NCI-H1436 treated with DMSO at 0.1 percent for 48 hours (cell line): ENCODE measurements around the gene ARHGEF35.
"Not testable (repeated sequence)": the region's sequence is repeated elsewhere in the genome, so short reads cannot be mapped to it uniquely, and the experiment has no call there.

Experiments
- DNase-seq: peaks from one replicate; lab custom pipeline; 2025; lab: John Stamatoyannopoulos, UW

ARHGEF35 gene

DNA sequence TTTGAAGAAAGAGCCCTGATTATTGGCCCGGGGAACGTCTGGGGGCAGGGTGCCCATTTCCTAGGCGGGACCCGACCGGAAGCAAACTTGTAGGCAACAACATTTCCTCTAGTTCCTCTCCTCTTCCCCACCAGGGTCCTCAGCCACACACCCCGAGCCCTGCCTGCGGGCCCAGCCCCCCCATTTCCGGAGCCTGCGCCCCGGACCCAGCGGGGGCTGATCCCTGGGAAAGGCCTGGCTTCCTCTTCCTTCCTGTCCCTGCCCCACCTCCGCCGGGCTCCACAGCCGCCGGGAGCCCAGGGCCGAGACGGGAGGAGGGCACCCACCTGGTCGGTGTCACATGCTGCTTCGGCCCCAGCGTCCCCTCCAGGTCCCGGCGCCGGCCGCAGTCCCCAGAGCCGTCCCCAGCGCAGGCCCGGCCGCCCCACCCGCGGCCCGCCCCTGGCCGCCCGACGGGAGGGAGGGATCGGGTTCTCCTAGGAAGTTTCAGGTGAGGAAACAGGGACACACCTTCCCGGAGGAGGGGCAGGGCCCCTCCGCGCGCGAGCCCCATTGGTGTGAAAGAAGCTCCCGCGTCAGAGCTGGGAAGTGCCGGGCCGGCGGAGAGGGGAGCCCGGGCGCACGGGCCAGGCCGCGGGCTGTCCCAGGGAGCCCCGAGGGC, at the start of gene ARHGEF35:
Gene ARHGEF35, minus strand, starts transcription at position 622 of the 661 bp plus-strand sequence. CDS start 7,450 bp downstream, outside the sequence.
- DNase-seq, result not testable (repeated sequence)

DNA sequence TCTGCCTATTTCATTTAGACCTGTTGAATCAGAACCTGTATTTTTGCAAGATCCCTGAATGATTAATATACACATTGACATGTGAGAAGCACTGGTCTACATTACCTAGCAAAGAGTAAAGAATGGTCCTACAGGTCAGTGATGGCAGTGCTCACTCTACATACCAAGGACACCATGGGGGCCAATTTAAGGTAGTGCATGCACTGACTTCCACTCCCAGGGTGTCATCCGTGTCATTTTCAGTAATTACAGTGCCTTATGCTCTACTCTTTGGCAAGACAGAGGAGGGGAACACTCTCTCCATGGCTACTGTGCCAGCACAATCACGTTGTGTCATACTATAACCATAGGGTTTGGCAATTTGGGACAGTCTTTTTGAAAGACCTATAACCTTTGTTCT, 49.7 kb upstream of the ARHGEF35 start:
- not testable (repeated sequence) for DNase-seq

DNA sequence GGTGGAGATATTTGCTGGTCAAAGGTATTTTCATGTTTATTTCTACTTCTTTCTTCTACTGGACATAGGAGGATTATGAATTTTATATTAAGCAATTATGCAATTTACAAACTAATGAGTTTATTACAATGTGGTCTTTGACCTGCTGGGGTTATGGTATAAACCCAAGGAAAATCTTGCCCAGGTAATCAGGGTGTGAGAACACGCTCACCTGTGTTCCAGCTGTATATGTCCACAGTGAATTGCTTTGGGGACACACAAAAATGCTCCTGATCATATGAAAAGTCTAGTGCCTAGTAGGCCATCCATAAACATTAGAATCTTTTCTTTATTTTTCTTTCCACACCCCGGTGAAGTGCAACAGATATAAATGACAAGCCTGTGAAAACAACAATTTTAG, 43.7 kb upstream of the ARHGEF35 start, which contains the start of gene OR2A42:
Gene OR2A42, minus strand, starts transcription at position 241 of the 400 bp plus-strand sequence. CDS start 6,762 bp downstream, outside the sequence.
- DNase-seq, result not testable (repeated sequence)

DNA sequence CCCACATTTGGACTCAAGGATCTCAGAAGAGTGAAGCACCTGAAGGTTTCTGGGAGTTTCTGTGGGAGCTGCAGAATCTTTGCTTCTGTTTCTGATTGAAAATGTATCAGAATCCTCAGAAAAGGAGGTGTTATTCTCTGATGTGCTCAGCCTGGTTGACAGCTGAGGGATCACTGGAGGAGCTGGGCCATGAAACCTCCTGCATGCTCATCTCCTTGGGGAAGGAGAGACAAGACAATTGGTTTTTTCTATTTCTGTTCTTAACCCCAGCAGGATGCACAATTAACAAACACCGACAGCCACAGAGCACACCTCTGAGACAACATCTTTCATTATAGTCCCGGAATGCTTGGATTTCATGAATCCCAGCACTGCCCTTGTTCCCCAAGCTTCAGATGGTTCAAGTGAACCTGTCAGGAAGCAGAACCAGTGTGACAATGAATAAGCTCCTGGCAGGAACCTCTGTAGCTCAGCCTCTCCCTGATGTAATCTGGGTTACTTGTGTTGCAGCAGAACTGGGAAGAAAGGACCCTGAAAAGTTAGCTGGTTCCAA, 43.0 kb upstream of the ARHGEF35 start:
- not testable (repeated sequence) for DNase-seq

DNA sequence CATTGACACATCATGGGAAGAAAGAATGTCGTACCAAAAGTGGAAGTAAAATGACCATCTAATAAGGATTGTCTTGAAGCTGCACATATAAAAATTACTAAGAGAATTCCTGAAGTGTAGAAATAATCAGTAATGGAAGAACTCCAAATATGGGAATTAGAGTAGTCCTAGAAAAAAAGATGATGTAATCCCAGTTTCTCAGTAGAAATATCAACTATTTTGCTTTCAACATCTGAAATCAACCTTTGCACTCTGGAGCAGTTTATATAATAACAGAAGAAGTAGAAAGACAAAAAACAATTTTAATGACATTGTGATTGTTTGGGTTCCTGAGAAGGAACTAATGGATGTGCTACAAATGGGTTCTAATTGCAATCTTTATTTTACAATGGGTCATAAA, 37.4 kb upstream of the ARHGEF35 start:
- DNase-seq, result not testable (repeated sequence)

DNA sequence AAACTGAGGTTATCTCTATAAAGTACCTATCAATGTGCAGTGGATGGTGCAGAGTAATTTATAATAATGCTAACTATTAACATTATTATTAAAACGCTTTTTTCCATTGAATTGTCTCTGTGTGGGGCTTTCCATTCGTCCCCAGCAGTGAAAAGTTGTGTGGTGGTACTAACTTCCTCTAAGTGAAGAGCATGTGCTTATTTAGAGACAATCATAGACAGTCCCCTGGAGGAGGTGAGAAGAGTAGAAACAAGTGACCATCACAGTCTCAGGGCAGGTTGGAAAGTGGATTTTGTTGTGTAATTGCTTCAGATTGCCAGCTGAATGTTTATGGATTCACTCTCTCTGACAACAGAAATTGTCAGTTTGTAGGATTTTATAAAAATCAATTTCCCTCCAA, 35.4 kb upstream of the ARHGEF35 start:
- not testable (repeated sequence) for DNase-seq

DNA sequence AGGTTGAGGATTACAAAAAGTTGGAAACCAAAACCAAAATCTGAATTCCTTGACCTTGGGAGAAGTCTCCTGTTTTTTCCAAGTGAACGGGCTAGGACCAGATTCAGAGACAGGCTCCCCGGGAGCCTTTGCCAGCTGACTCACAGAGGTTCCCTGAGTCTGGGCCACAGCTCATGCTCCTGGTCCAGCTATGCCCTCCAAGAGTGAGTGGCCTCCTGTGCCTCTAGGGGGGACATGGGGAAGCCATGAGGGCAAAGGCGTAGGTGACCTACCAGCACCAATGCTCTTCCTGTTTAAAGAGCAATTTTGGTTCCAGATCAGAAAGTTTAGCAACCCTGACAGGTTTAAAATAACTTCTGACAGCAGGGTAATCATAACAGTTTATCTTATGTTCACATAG, 33.2 kb upstream of the ARHGEF35 start:
- not testable (repeated sequence) for DNase-seq

DNA sequence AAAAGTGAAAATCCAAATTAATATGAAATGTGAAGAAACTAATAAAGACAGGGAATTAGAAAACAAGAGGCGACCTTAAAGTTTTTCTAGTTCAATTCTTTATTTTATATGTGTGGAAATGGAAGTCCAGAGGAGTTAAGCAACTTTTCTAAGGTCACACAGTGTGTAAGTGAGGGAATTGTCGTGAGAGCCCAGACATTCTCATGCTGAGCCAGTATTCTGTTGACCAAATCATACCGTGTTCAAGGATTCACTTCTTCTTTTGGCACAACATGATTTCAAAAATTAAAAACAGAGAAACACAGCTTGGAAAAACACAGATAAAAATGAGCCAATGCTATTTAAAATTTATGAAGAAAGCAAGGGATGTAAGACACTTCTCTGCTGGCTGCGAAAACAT, 31.2 kb upstream of the ARHGEF35 start:
- not testable (repeated sequence) for DNase-seq

DNA sequence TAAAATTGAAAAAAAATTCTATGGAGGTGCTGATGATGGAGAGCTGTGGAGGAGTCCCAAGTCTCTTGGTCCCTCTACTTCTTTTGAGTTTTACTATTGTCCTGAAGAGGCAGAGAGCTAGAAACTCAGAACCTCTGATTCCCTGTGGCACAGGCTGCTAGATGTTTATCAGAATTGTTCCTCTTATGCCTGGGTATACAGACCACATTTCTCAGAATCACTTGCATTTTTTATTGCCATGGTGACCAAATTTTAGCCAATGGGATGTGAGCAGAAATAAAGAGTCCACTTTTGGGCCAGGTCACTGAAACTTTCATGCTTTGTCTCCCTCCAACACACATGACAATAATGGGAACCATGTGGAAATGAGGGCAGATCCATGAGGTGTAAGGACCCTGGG, 28.0 kb upstream of the ARHGEF35 start:
- DNase-seq, result not testable (repeated sequence)

DNA sequence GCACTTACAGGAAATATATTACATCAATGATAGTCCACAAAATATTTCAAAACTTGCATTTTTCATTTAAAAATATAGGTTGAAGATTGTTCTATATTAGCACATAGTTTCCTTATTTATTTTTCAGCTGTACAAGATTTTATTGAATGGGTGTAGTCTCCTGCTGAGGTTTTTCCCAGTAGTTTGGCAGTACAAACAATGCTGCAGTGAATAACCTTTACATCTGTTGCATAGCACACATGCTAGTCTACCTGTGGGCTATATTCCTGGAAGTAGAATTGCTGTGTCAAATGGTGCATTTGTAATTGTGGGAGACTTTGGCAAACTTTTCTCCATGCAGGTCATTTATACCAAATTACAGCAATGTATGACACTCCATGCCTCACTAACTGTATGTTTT, 24.9 kb upstream of the ARHGEF35 start:
- not testable (repeated sequence) for DNase-seq

DNA sequence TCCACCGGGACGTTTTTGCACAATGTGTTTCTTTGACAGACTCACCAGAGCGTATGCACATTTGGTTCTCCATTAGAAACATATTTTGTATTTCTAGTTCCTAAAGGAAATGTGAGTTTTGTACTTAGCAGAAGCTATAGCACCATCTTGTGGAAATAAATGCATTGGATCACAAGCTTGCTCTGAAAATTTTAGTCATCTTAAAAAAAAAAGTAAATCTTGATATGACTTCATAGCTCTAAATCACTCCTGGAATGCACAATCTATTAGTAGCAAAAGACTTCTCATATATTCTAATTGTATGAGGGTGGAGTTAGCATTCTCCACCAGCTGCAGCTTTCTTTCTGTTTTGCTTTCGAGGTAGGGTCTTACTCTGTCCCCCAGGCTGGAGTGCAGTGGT, 23.5 kb upstream of the ARHGEF35 start:
- DNase-seq, result not testable (repeated sequence)

DNA sequence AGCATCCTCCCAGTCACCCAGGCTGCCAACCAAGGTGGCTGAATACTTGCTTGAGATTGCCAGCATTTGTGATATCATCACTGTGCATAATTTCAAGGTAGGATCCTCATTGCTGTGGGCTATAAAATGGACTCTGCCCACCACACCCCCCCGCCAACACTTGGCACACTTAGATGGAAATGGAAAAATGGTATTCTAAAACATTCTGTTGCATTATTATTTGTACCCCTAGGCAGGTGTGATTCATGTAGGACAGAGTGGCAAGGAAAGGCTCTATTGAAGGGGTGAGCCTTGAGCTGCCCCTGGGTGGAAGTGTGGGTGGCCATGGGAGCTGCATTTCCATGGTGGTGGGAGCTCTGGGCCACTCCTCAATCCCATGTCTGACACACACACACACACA, 22.9 kb upstream of the ARHGEF35 start:
- DNase-seq, result not testable (repeated sequence)

DNA sequence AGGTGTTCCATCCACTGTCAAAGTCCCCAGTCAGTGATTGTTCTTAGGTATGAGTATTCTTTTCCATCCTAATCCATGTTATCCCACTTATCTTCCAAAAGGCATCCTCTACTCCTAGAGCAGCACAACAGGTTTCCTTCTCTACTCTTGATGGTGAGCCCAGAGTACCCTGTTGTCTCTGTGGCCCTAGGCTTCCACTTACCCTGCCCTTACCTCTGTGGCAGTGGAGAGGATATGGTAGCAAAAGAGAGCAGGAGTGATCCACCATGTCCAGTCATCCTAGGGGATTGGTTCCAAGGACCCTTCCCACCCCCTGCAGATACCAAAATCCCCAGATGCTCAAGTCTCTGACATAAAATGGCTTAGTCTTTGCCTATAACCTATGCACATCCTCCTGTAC, 21.6 kb upstream of the ARHGEF35 start:
- DNase-seq, result not testable (repeated sequence)

DNA sequence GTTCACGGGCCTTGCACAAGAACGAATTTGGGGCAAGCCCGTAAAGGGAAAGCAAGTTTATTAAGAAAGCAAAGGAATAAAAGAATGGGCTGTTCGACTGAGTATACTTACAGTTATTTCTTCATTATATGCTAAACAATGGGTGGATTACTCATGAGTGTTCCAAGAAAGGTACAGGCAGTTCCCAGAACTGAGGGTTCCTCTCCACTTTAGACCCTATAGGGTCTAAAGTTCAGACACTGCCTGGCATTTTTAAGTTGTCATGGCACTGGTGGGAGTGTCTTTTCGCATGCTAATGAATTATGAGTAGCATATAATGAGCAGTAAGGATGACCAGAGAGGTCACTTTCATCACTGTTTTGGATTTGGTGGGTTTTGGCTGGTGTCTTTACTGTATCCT, 9.7 kb upstream of the ARHGEF35 start:
- DNase-seq, result not testable (repeated sequence)

DNA sequence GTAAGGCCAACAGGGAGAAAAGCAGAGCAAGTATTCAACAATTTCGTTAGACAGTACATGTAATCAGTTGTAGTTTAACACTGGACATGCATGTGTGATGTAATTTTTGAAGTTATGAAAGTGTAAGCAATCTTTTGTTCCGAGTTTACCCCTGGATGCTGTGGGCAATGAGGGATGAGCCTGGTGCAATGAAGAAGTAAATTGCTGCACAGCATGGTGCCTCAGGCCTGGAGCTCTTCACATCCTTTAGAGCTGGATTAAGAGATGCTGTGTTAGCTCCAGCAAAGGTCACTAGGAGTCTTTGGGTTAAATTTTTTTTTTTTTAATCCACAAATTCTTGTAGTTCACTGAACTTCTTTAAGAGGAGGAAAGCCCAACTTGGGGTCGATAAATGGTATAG, 7.5 kb upstream of the ARHGEF35 start:
- not testable (repeated sequence) for DNase-seq

DNA sequence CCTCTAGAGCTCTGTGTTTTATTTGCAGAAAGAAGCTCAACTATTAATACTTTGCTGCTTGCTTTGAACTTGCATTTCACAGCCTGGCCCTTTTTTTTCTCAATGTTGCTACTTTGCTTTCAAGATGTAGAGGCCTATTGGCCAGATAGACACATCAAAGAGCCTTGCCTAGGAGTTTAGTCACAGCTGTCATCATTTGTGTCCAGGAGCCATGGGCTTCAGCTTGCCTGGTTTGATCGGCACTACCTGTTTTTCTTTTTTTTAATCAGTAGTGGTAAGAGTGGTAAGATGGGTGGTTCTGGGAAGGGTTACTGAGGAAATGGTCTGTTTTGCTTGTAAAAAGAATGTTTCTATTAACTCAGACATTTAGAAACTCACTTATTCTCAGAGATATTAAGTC, 6.3 kb upstream of the ARHGEF35 start:
- not testable (repeated sequence) for DNase-seq

DNA sequence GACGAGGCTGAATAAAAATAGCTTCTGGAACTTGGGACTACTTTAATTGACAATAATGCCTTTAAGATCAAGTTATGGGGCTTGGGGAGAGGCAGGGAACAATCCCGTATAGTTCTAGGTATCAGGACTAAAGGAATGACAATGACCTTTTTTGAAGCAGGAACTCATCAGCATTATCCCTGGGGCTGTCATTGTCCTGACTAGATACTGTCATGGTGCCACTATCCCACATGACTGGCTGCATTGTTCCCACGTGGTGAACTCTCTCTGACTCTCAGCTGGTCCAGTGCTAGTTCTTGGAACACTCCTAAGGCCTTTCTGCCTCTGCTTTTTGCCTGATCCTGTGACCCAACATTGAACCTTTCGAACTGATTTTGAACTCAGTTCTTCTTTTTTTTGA, 3.3 kb upstream of the ARHGEF35 start:
- DNase-seq, result not testable (repeated sequence)

DNA sequence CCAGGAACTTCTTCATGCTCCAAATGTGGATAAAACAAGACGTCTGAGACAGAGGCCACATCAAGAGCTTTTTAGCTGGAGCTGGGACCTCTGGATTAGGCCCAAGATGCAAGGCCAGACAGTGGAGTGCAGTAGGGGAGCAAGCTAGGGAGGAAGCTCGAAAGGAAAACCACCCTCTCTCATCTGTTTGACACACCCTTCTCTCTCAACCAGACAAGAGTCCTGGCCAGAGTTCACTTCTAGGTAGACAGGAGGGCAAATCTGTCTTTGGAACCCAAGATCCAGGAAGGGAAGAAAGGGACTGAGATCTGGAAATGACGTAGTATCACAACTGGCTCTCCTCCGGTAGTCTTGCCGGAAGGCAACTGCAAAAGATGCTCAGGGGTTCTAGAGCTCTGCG, 1.2 kb downstream of the ARHGEF35 start:
- not testable (repeated sequence) for DNase-seq

DNA sequence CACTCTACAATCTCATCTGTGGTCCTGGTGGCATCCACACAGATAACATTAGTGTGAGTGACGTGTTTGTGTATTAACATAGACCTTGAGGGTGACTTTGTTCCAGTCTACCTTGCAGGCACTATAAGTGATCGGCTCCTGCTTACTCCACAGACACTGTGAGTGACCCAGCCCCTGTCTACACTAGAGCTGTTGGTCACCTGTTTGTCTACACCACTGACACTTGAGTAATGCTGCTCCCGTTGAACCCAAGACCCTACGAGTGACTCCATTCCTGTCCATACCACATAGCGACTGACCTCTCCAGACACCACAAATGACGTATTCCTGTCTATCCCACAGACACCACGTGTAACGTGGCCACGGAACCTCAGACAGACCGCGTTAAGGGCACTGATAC, 1.9 kb downstream of the ARHGEF35 start:
- not testable (repeated sequence) for DNase-seq

DNA sequence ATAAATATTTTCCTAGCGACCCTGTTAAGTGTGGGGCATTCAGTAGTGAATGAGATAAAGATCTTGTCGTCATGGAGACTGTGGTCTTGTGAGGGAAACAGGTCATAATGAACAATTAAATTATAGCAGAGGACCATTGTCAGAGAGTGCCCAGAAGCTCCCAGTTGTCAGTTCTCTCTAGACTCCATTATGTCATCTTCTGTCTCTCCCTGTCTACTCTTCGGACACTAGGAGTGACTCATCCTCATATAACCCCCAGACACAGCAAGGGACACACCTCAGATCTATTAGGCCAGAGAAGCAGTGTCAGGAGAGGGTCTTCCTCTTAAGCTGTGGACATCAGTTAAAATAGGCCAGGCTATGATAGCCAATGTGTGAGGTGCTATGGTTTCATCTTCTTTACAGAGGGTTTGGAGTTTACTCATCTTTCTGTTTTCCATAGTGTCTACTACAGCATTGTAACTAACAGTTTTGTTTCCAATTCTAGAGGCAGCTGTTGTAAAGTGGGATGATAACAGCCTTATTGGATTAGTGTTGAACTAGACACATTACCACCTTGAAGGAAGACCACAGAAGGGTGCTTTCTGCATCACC, 7.0 kb downstream of the ARHGEF35 start:
- DNase-seq, result not testable (repeated sequence)

DNA sequence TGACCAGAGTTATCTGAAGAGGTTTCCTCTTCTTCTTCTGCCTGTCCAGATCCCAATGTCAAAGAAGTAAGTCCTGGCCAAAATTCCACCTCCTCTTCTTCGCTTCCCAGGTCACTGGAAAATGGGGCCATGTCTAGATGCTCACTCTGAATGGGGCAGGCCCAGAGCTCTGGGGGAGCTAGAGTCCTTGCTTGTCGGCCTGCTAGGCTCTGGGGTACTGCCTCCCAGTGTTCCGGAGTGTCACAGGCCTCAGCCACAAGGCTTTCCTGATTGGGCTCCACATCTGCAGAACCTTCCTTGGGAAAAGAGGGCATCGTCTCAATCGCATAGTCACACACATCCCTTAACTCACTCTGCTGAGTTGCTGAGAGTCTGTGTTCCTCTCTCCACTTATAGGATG, 7.8 kb downstream of the ARHGEF35 start:
- not testable (repeated sequence) for DNase-seq

DNA sequence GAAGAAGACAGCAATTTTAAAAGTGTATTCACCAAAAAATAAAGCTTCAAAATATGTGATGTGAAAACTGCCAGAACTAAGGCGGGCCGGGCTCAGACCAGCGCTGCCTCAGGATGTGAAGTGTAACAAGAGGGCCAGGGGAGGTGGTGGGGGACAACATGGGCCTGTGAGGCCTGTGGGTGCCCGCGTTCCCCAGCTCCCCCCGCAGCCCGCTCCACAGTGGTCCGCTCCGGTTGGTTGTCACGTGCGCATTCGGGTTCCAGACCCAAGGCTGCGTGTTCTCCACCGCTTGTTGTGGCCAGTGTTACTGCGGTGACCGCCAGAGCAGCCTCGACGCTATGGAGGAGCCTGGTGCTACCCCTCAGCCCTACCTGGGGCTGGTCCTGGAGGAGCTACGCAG, 12.5 kb downstream of the ARHGEF35 start, which contains the start of gene CTAGE4:
Gene CTAGE4, plus strand, starts transcription at position 301 of the 400 bp plus-strand sequence. Its CDS starts 38 bp downstream, at position 339.
- DNase-seq, result not testable (repeated sequence)

DNA sequence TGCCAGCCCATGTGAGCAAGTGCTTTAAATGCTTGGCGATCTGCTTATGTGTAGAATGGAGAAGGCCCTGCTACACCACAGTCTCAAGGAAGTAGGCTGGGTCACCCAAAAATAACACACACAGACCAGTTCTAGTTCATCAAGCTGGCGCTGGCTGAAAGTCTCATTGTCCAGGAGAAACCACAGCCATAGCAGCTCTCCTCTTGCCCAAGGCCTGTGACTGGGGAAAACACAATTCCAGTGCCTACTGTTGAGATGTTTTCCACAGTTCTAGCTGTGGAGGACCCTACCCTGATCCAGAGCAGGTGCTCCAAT, 16.5 kb downstream of the ARHGEF35 start:
- DNase-seq, result not testable (repeated sequence)
